Fibroblast of skin of left biceps (primary cell): Measurements from ENCODE around the gene EXO5.
A peak's percentile ranks its signal among the peaks of the same experiment; 100 is the strongest.
"Not testable (repeated sequence)": the region's sequence is repeated elsewhere in the genome, so short reads cannot be mapped to it uniquely, and the experiment has no call there.

Source experiments
- DNase-seq, 2 experiments: peaks; one replicate each; pipeline ENCODE4 v3.0.0-alpha.2; 2013; ENCODE audit warnings: low read depth in 2 of 2

The EXO5 gene, protein sequence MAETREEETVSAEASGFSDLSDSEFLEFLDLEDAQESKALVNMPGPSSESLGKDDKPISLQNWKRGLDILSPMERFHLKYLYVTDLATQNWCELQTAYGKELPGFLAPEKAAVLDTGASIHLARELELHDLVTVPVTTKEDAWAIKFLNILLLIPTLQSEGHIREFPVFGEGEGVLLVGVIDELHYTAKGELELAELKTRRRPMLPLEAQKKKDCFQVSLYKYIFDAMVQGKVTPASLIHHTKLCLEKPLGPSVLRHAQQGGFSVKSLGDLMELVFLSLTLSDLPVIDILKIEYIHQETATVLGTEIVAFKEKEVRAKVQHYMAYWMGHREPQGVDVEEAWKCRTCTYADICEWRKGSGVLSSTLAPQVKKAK

DNA sequence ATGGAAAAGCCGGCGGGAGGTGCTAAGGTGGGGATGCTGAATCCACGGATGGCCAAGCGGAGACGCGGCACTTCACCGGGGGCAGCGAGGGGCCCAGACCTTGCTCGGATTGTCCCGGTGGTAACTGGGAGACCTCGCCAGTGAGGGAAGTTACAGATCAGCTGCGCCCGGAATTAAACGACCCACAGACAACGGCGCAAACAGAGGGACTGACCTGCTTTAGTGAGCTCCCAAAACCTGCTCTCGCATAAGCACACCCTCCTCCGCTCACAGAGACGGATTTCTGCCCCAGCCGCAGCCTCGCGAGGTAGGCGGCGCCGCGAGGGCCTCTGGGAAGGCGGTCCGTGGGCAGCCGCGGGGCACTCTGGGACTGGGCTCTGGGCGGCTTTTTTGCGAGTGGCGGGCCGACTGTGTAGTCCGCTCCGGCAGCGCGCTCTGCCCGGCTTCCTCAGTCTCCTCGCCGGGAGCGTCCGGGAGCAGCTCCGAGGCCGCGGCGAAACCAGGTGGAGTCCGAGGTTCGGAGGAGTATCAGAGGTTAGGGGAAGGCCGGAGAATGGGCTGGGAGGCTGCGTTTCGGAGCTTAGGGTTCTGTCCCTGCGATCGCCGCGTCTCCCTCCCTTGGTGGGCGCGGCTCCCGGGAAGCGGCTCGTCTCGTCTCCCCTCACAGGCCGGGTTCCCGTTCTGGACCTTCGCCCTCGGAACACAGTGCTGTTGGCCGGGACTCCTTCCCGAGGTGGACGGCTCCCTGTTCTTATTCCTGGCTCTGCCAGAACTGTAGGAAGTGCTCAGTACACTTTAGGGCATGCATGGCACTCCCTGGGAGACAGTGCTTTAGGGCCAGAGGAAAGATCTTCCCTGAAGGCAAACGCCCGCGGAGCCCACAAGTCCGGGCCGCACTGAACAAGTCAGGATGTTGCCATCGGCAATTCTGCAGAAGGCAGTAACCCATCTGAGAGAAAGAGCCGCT lies at the start of gene EXO5:
EXO5 (plus strand) TSS at position 393 of the 967 bp plus-strand sequence. CDS start 5,778 bp downstream, outside the sequence.
- peak; percentile 32 to 47 for DNase-seq

DNA sequence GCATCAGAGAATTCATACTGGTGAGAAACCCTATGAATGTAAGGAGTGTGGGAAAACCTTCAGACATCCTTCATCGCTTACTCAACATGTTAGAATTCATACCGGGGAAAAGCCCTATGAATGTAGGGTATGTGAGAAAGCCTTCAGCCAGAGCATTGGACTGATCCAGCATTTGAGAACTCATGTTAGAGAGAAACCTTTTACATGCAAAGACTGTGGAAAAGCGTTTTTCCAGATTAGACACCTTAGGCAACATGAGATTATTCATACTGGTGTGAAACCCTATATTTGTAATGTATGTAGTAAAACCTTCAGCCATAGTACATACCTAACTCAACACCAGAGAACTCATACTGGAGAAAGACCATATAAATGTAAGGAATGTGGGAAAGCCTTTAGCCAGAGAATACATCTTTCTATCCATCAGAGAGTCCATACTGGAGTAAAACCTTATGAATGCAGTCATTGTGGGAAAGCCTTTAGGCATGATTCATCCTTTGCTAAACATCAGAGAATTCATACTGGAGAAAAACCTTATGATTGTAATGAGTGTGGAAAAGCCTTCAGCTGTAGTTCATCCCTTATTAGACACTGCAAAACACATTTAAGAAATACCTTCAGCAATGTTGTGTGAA lies 45.5 kb upstream of the EXO5 start:
- DNase-seq = no peak

DNA sequence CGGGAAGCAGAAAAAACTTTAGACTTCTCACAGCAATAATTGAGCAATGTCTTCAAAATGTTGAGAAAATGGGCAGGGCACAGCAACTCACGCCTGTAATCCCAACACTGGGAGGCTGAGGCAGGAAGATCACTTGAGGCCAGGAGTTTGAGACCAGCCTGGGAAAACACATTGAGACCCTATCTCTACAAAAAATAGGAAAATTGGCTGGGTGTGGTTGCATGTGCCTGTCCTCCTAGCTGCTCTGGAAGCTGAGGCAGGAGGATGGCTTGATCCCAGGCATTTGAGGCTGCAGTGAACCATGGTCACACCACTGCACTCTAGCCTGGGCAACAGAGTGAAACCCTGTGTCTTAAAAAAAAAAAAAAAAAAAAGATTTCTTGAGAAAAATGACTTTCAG lies 39.2 kb upstream of the EXO5 start:
- no peak for DNase-seq

DNA sequence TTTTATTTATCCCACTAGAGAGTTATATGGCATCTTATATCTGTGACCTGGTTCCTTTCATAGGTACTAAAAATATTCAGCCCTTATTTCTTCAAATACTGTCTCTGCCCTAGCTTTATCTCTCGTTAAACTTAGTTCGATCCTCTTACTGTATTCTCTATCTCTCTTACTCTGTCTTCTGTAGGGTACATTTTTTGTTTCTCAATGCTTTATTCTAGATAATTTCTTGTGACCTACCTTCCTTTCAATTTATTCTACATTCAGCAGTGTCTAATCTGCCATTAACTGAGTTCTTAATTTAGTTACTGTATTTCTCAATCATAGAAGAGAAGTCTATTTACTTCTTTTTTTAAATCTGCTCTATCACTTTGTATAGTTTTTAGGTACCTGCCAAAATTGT lies 33.3 kb upstream of the EXO5 start:
- DNase-seq = no peak

DNA sequence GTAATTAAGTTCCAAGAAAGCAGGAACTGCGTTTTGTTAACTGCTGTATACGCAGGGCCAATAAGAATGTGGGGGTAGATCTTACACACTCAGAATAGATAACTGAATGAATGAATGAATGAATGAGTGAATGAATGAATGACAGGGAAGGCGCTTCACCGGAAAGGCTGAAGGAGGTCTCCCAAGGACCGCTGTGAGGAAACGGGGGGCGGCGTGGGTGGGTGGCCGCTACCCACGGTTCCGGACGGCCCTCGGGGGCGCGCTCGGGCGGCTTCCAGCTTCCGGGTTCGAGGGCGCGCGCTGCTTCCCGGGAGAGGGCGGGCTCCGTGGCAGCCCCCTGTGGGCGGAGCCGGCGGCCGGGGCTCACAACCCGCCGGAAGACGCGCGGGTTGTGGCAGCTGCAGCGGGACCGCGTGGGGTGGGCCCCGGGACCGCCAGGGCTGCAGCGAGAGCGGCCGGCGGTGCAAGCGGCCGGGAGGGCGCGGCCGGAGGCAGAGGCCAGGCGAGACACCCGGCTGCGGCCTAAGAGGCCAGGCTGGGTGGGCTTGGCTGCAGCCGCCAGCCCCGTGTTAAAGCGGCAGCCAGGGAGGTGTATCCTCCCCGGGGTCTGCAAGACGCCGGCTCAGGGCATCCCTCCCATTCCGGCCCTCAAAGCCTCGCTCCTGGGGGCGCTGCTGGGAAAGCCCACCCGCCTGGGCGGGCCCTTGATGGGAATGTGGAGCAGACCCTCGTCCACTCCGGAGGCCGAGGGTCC lies 31.5 kb upstream of the EXO5 start, which contains the start of gene ZFP69:
ZFP69 (plus strand) TSS at position 367 of the 754 bp plus-strand sequence. CDS start 2,072 bp downstream, outside the sequence.
- peak; percentile 17 to 27 for DNase-seq

DNA sequence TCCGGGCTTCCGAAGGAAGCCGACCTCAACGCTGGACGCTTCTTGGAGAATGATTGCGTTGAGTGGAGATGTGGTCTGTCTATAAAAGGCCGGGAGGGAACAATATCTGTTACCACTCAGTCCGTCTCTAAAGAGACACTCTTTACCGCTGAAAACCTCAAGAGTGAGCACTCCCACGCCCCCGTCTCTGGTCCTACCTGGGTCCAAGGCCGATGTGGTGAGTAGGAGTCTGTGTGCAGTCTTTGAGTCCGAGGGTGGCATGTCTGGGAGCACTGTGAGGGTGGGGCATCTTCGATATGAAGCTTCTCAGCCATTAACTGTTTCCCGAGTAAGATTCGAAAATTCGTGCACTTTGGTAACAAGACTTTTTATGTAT lies 30.9 kb upstream of the EXO5 start:
- DNase-seq = no peak

DNA sequence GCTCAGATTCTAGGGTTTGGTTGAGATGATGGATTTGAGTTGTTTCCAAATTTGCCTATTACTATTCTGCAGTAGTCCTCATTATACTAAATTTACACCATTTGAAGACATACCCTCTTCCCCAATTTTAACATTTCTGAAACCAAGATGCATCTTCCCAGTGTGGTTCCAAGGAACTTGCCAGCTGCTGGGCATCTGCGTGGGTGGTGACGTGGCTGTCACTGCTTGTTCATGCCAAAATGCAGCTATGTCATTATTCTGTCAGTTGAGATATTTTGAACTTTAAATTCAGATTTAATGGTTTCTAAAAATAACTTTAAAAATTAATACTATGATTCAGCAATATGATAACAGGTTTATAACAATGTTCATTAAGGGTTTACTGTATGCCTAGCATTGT lies 30.3 kb upstream of the EXO5 start:
- no peak for DNase-seq

DNA sequence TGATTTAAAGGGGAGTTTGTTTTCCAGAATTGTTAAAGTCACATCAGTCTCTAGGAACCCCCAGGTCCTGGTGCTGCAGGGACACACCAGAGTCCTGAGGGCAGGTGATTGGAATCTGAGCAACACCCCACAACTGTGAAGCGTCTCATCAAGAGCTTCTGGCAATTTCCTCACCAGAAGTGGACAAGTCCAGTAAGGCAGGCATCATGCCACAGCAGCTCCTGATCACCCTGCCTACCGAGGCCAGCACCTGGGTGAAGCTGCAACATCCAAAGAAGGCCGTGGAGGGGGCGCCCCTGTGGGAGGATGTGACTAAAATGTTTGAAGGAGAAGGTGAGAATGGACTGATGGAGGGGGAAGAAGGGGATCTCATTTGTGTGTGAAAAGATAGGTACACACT lies 29.4 kb upstream of the EXO5 start:
- no peak for DNase-seq

DNA sequence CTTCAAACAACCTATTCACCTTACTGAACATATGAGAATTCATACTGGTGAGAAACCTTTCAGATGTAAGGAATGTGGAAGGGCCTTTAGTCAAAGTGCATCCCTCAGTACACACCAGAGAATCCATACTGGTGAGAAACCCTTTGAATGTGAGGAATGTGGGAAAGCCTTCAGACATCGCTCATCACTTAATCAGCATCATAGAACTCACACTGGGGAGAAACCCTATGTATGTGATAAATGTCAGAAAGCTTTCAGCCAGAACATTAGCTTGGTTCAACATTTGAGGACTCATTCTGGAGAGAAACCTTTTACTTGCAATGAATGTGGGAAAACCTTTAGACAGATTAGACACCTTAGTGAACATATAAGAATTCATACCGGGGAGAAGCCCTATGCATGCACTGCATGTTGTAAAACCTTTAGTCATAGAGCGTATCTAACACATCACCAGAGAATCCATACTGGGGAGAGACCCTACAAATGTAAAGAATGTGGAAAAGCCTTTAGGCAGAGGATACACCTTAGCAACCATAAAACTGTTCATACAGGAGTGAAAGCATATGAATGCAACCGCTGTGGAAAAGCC lies 13.2 kb upstream of the EXO5 start:
- DNase-seq = no peak

DNA sequence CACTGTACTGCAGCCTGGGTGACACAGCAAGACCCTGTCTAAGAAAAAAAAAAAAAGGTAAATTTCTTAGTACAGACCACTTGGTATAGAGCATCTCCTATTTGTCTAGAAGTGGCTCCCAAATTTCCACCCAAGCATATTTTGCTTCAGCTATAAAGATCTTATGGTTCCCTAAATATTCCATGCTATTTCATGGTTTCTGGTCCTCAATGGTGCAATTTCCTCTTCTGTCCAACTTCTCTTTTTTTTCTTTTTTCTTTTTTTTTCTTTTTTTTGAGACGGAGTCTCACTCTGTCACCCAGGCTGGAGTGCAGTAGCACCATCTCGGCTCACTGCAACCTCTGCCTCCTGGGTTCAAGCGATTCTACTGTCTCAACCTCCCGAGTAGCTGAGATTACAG lies 5.9 kb upstream of the EXO5 start:
- DNase-seq = not testable (repeated sequence)

DNA sequence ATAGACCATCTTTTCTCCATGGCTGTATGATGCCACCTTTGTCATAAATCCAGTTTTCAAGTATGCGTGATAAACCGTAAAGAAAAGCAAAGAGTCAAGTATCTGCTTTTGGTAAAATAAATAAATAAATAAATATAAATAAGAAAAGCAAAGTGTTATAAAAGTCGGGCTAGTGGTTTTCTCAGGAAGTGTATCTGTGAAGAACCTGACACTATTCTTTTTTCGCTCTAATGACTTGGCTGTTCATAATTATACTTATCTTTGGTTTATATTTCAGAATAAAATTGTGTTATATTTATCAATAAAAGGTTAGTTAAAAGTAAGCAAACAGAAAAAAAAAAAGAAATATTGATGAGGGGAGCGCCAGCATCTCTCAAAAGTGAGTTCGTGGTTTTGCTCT lies 594 bp upstream of the EXO5 start:
- no peak for DNase-seq

DNA sequence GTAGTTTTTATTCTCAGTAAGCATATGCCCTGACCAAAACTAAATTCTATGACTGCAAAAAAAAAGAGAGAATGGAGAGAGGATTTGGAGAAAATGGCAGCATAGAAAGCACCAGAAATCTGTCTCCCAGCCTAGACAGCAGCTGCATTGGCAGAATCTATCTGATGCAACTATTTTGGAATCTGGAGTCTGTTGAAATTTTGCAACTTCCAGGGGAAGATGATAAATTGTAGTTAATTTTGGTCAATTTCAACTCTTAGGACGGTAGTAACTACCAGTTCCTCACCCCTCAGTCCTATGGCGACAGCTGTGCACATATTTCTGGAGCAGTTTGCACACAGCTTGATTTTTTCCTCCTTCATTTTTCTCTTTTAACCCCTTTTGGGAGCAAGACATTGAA lies 10.9 kb downstream of the EXO5 start:
- no peak for DNase-seq

DNA sequence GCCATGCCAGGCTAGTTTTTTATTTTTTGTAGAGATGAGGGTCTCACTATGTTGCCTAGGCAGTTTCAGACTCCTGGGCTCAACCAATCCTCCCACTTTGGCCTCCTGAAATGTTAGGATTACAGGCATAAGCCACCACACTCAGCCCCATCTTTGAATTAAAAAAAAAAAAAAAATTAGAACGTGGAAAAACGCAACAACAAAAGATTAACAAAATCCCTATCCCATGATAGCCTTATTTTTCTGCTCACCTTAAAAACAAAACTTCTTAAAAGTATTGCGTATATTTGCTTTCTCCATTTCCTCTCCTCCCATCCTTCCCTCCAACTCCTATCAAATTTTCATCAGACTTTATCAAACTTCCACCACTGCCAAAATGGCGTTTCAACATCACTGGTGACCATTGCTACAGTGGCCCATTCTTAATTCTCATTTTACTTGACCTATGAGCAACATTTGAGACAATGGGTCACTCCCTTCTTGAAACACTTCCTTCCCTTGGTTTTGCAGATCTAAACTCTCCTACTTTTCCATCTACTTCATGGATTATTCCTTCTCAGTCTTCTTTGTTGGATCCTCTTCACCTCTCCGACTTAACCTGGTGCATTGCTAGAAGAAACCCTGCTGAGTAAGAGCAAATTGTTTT lies 22.3 kb downstream of the EXO5 start:
- no peak for DNase-seq

DNA sequence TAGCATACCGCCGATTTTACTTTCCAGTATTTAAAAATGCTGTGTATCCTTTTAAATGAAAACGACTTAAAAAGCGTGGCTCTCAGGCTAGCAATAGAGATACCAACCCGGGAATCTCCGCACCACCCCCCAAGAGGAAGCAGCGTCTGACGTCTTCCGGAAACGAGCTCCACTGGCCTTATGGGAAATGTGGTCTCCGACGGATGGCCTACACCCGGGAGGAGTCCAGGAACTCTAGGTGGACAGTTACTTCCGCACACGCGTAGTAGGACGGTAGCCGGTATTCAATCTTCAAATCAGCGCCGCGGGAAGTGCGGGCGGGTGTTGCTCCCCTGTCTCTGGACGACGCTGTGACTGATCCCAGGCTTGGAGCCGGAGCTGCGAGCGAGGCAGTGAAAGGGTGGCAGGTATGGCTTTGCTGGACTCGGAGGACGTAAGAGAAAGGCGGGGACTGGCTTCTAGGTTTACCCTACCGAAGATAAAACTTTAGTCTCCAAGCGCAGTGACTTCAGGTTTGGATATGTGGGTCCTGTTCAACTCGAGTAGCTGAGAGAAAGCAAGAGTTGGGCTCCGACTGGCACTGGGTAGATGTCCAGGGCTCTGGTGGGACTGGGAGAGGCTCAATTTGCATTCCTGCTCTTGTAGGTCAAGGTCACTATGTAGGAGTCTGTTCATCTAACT lies 23.0 kb downstream of the EXO5 start, which contains the start of gene ZNF684:
ZNF684 (plus strand) TSS at position 257 of the 681 bp plus-strand sequence. CDS start 1,530 bp downstream, outside the sequence.
- DNase-seq = peak; percentile 81

DNA sequence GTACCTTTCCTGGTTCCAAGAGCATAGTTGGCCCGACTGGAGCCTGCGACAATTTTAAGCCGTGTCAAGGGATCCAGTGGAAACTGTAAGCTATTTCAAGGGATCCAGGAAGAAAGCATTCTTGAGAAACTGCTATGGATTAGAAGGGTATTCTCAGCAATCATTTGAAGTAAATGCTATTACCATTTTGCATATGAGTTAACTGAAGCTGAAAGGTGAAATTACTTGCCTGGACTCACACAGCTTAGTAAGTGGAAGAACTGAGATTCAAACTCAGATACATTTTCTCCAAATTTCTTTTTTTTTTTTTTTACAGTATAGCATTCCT lies 23.5 kb downstream of the EXO5 start:
- no peak for DNase-seq

DNA sequence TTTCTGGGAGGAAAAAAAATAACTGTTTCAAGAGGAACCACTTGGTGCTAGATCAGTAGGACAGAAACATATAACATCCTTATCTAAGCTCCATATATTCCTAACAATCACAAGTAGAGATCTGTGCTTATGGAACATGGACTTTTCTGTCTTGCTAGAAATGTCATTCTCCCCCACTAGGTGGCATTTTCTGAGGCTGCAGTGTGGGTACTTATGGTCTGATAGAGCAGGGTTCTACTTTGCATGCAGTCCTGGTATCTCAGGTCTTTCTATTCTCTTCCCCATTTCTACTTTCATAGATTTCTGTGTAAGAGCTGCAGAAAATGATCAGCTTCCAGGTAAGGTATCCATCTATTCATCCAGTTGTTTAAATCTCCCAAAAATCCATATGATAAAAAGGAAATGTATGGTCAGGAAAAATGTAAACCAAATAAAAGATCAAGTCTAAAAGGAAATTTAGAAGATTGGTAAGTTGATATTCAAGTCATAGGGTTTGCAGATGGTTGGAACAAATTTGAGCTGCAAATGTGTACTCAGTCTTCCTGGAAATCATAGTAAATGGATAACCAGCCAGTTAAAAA lies 24.4 kb downstream of the EXO5 start:
- DNase-seq = no peak

DNA sequence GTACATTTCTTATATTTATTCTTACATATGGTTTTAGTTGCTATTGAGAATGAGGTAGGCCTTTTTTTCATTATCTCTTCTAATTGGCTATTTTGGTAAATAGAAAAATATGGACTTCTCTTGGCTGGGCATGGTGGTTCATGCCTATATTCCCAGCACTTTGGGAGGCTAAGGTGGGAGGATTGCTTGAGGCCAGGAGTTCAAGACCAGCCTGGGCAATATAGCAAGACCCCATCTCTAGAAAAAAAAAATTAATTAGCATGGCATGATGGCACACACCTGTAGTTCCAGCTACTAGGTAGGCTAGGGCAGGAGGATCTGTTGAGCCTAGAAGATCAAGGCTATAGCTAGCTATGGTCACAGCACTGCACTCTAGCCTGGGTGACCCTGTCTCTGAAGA lies 26.0 kb downstream of the EXO5 start:
- no peak for DNase-seq

DNA sequence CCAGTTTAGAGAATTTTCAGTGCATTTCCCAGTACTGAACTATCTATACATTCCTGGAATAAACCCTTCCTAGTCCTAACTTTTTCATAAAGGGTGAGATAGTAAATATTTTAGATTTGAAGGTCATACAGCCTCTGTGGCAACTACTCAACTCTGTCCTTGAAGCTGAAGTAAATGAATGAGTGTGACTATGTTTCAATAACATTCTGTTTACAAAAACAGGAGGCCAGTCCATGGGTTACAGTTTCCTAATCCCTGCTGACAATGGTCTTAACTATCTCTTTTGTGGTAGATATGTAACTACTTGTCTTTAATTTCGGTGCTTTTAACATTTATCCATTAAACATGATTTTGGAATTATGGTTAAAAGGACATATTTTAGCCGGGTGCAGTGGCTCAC lies 27.2 kb downstream of the EXO5 start:
- DNase-seq = no peak

DNA sequence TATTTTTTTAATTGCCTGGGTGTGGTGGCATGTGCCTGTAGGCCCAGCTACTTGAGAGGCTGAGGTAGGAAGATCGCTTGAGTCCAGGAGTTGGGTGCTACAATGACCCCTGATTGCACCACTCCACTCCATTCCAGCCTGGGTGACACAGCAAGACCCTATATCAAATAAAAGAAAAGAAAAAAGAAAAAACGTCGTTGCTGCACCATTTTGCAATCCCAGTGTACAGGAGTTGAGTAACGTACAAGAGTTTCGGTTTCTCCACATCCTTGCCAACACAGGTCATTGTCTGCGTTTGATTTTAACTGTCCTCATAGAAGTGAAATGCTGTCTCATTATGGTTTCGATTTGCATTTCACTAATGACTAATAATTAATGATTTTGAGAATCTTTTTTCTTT lies 30.8 kb downstream of the EXO5 start:
- DNase-seq = no peak

DNA sequence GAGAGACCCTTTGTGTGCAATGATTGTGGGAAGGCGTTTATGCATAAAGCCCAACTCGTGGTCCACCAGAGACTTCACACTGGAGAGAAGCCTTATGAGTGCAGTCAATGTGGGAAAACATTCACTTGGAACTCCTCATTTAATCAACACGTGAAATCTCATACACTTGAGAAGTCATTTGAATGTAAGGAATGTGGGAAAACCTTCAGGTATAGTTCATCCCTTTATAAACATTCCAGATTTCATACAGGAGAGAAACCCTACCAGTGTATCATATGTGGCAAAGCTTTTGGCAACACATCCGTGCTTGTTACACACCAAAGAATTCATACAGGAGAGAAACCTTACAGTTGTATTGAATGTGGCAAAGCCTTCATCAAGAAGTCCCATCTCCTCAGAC lies 38.4 kb downstream of the EXO5 start:
- DNase-seq = no peak
